ENCODE data around the gene PHACTR4. TPM values are rescaled to one million over a fixed set of nuclear protein-coding genes. Genes with fewer than 3 reads are reported as not detected.
"Not testable (repeated sequence)": the region's sequence is repeated elsewhere in the genome, so short reads cannot be mapped to it uniquely, and the experiment has no call there.

PHACTR4 gene
- total RNA-seq, 2 donors from 2014 or later, result 49.9 to 65.0 TPM

DNA sequence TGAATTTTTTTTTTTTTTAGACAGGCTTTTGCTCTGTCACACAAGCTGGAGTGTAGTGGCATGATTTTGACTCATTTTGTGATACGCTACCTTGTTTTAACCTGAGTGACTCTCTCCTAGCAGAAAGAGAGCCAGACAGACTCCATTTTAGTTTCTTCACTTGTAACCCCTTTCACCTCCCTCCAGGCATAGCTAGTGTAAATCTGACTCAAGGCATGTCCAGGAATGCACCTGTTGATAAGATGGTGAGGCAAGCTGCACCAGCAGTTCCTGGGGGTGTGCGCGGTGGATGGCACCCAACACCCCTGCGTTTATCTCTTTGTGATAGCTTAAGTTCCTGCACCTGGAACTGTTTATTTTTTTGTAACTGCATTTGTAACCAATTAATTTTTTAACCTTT is 4.7 kb upstream of the PHACTR4 start:
- no peaks in the 10 kb centered on the region for H3K9me3 Mint-ChIP-seq
- DNase-seq, result no peak
- Histone ChIP-seq H3K9ac (ENCODE audit: extremely low read depth, low read length, poor library complexity, severe bottlenecking) (no peak overlapping the region), H3K27me3 (ENCODE audit: control insufficient read depth, insufficient read depth, low read length, poor library complexity, severe bottlenecking) (no peaks in the 10 kb centered on the region), H3K9me3 (ENCODE audit: control insufficient read depth, low read length) (no peaks in the 10 kb centered on the region), H3K4me3 (ENCODE audit: low read length) (no peak overlapping the region), H3K27ac (ENCODE audit: low read depth, low read length) (no peak overlapping the region), H3K36me3 (ENCODE audit: control insufficient read depth, insufficient read depth, low read length) (no peaks in the 10 kb centered on the region), H3K4me1 (ENCODE audit: control insufficient read depth, insufficient read depth, low read length) (no peaks in the 10 kb centered on the region)
- no peaks in the 10 kb centered on the region for H3K36me3 Mint-ChIP-seq (ENCODE audit: low read depth)
- H3K27ac Mint-ChIP-seq, result no peak overlapping the region
- no peak overlapping the region for H3K4me3 Mint-ChIP-seq
- peaks cover 5% of the 10 kb centered on the region for H3K4me1 Mint-ChIP-seq
- WGBS, 2 experiments (ENCODE audit: insufficient coverage in 1 of 2, insufficient read length in 1 of 2), result 84 to 89% methylated on average over 3 to 4 of the region's 4 CpGs
- TF ChIP-seq, protein P1, sequence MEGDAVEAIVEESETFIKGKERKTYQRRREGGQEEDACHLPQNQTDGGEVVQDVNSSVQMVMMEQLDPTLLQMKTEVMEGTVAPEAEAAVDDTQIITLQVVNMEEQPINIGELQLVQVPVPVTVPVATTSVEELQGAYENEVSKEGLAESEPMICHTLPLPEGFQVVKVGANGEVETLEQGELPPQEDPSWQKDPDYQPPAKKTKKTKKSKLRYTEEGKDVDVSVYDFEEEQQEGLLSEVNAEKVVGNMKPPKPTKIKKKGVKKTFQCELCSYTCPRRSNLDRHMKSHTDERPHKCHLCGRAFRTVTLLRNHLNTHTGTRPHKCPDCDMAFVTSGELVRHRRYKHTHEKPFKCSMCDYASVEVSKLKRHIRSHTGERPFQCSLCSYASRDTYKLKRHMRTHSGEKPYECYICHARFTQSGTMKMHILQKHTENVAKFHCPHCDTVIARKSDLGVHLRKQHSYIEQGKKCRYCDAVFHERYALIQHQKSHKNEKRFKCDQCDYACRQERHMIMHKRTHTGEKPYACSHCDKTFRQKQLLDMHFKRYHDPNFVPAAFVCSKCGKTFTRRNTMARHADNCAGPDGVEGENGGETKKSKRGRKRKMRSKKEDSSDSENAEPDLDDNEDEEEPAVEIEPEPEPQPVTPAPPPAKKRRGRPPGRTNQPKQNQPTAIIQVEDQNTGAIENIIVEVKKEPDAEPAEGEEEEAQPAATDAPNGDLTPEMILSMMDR (conservative IDR thresholded peaks at IDR 0.05), result no peak
- H3K27me3 Mint-ChIP-seq (ENCODE audit: insufficient read depth), result no peaks in the 10 kb centered on the region

- Histone ChIP-seq H3K9ac (ENCODE audit: extremely low read depth, low read length, poor library complexity, severe bottlenecking) (no peak overlapping the region), H3K4me1 (ENCODE audit: control insufficient read depth, insufficient read depth, low read length) (no peaks in the 10 kb centered on the region), H3K36me3 (ENCODE audit: control insufficient read depth, insufficient read depth, low read length) (no peaks in the 10 kb centered on the region), H3K27me3 (ENCODE audit: control insufficient read depth, insufficient read depth, low read length, poor library complexity, severe bottlenecking) (no peaks in the 10 kb centered on the region), H3K27ac (ENCODE audit: low read depth, low read length) (no peak overlapping the region), H3K4me3 (ENCODE audit: low read length) (no peak overlapping the region), H3K9me3 (ENCODE audit: control insufficient read depth, low read length) (no peaks in the 10 kb centered on the region)
- H3K27ac Mint-ChIP-seq, result no peak overlapping the region
- TF ChIP-seq, protein P1 (conservative IDR thresholded peaks at IDR 0.05), result no peak
- 83 to 85% methylated on average over 7 of the region's 7 CpGs for WGBS, 2 experiments (ENCODE audit: insufficient coverage in 1 of 2, insufficient read length in 1 of 2)
- peaks cover 10% of the 10 kb centered on the region for H3K4me1 Mint-ChIP-seq
- H3K4me3 Mint-ChIP-seq, result no peak overlapping the region
- H3K36me3 Mint-ChIP-seq (ENCODE audit: low read depth), result peaks cover 4% of the 10 kb centered on the region
- no peaks in the 10 kb centered on the region for H3K27me3 Mint-ChIP-seq (ENCODE audit: insufficient read depth)
- DNase-seq, result no peak
- no peaks in the 10 kb centered on the region for H3K9me3 Mint-ChIP-seq
Measured at GRCh38 chr1:28365864-28366263, 3.7 kb upstream of the PHACTR4 start.

DNA sequence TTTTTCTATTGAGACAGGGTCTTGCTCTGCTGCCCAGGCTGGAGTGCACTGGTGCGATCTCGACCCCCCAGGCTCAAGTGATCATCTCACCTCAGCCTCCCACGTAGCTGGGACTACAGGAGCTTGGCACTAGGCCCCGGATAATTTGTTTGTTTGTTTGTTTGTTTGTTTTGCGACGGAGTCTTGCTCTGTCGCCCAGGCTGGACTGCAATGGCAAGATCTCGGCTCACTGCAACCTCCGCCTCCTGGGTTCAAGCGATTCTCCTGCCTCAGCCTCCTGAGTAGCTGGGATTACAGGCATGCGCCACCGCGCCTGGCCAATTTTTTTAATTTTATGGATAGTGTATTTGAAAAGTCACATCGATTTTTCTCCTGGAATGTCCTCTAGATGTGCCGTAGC is 932 bp upstream of the PHACTR4 start:
- H3K9me3 Mint-ChIP-seq; H3K9me3 ChIP-seq (ENCODE audit: control insufficient read depth, low read length); H3K36me3 ChIP-seq (ENCODE audit: control insufficient read depth, insufficient read depth, low read length); H3K27ac ChIP-seq (ENCODE audit: low read depth, low read length); H3K27me3 Mint-ChIP-seq (ENCODE audit: insufficient read depth); H3K27me3 ChIP-seq (ENCODE audit: control insufficient read depth, insufficient read depth, low read length, poor library complexity, severe bottlenecking); H3K4me1 ChIP-seq (ENCODE audit: control insufficient read depth, insufficient read depth, low read length); H3K9ac ChIP-seq (ENCODE audit: extremely low read depth, low read length, poor library complexity, severe bottlenecking); H3K4me3 ChIP-seq (ENCODE audit: low read length); DNase-seq: not testable (repeated sequence)
- peaks cover 12% of the 10 kb centered on the region for H3K4me1 Mint-ChIP-seq
- H3K36me3 Mint-ChIP-seq (ENCODE audit: low read depth), result peaks cover 12% of the 10 kb centered on the region
- H3K27ac Mint-ChIP-seq, result peak overlapping the region; percentile 94
- H3K4me3 Mint-ChIP-seq, result peak overlapping the region; percentile 98
- WGBS, 2 experiments (ENCODE audit: insufficient coverage in 1 of 2, insufficient read length in 1 of 2), result 88 to 95% methylated on average over 5 to 15 of the region's 15 CpGs

Data from endodermal cell (in vitro differentiated cells).